GM18519 (cell line): ENCODE results near the gene KCNJ3.

ENCODE experiments used
- ATAC-seq: cut with Tn5 transposase; IDR thresholded peaks from one replicate; pipeline ENCODE4 v1.9.1; 2021; ENCODE audit warnings: mild to moderate bottlenecking, moderate library complexity; ENCODE audit not compliant: unreplicated experiment, low FRiP score

Gene KCNJ3

DNA sequence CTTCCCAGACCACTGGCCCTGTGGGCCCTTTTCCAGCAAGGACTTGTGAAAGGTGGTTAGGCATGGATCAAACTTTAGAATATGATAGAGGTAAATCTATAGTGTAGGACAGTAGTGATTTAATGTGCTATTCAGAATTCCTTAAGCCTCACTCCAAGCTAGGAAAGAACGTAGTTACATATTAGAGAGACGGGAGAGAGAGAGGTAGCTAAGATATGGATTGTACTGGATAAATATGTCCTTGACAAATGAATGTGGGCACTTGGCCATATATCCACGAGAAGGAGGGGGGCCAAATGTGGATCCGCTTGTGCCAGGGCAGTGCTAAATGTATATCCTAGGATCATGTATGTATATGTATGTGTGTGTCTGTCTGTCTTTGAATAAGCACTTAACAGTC, 6.5 kb downstream of the KCNJ3 start:
- no peak for ATAC-seq

DNA sequence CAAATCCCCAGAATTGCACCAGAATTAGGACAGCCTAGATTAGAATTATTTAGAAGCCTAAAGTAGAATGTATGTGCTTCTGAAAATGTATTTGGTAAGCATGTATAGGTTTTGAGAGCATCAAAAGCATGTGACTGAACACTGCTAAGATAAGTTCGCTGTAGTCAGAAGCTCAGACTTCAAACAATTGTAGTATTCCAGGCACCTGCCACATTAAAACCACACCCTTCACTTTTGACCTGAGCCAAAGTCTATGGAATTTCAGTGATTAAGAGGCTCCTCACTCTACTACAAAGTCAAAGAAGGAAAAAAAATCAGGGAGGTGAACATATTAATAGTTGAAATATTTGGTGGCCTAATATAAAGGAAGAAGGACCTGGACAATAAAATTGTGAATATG, 8.2 kb downstream of the KCNJ3 start:
- ATAC-seq = no peak

DNA sequence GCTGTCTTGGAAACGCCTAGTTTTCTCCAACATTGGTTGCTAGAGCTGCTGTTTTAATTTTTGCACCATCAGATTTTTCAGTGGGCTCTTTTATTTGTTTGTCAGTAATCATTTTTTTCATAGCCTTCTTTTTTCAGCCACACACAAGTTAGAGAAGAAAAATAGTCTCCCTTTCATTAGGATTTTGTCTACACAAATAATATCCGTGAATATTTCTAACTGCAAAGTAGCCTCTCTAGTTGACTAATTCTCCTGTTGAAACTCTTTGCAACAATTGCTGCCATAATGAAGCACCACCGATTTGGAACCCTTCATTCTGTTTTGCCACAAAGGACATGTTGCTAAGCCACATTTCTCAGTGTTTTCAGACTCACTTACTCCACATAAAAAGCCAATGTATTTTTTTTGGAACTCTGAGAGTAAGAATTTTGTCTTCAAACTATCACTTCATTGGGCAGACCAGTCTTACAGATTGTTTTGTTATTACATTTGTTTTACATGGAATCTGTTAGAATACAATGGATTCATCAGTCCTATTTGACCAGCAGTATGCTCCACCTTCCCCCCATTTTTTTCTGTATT, 9.6 kb downstream of the KCNJ3 start:
- no peak for ATAC-seq

DNA sequence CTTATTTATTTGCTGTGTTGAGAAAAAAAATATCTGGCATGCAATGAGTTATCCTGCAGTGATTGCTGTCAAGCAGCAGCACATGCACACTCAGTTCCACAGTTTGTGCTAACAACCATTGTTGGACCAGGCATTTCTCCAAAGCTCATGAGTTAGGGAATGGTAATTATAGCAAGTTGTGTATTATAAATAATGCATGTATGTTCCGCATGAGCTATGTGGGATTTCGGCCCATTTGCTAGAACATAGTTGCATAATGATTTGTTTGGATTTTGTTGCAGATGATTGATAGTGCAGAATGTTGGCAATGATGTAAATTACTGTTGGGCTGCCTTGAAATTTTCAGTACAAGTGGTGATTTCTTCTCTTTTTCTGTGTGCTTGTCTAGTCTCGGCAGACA, 10.7 kb downstream of the KCNJ3 start:
- no peak for ATAC-seq

DNA sequence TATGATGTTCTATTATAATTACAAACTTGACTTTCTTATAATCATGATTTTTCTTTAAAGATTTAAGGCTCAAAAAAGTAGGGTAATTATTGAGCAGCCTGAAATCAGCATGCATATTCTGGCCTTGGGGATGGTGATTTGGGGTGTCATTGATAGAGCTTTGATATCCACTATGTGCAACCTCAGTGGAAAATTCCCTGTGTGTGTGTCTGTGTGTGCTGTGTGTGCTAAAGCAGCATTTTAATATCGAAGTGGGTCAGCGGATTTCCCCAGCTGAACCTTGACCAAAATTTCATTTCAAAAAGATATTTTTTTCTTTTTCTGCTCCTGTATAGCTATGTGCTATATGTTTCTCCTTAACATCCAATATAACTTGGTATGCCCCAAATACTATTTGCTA, 11.6 kb downstream of the KCNJ3 start:
- no peak for ATAC-seq

DNA sequence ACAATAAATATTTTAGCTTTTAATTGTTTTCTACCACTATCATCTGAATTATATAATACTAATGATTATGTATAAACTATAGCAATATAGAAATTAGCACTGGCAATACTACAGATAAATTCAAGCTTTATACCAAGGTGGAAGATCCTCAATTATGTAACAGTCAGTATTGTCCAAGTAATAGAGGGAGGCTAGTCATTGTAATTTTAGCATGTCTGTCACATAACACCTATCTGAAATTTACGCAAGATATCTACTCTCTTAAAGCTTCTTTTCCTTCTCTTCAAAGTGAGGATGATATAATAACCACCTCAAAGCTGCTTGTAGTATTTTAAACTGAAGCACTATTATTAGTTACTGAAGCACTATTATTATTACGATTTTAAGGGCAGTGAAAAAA, 12.2 kb downstream of the KCNJ3 start:
- ATAC-seq = no peak

DNA sequence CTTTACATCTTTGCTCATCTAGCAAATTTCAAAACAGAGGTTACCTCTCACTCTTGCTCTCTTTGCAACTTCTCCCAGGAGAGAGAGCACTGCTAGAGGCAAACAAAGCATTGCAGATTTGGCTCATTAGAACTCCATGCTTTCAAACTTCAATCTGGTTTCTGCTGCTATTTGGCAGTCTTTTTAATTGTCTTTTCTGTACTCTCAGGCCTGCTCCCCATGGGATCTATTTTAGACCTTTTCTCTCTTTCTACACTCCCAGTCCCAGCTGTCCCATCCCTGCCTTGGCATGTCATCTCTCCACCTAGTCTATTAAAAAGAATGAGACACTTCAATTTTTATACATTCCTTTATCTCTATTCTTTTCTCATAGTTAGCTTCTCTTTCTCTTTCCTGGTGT, 15.2 kb downstream of the KCNJ3 start:
- no peak for ATAC-seq

DNA sequence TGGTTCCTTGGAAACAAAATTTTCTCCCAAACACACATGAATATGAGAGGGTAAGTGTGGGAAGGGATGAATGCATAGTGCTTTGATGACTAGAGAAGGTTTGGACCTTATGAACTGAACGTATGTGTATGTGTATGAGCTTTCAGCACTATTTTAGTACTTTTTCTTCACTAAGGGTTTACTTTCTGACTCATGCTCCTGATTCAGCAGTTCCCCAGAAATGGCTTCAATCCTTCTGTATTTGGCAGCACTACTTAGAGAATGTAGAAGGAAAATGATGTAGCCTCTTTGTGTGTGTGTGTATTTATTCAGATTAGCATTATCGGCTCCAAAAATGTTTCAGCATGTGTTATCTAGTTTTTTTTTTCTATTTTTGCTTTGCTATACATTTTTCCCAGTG, 22.2 kb downstream of the KCNJ3 start:
- no peak for ATAC-seq

DNA sequence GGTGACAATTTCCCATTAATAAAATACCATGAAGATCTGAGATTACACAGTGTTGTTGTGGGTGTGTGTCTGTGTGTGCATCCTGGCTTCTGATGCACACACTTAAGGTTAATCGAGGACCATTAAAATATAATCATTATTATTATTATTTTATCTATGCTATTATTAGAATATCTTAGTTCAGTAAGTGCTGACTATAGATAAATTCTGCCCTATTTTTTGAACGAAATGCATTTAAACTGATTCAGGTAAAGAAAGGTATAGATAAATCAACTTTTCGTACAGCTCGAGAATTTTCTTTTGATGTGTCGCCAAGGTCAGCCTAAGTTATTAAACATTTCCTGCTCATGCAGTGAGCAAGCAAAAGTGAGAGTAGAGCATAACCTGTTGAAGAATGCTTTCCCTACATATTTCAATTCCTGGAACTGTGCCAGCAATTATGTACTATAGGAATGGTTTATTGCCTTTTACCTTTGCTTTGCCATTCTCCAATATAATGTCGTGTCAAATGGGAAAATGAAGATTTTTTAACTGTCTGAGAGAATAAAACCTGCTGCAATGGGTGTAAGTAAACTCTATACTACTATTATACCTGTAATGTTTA, 25.8 kb downstream of the KCNJ3 start:
- ATAC-seq = no peak

DNA sequence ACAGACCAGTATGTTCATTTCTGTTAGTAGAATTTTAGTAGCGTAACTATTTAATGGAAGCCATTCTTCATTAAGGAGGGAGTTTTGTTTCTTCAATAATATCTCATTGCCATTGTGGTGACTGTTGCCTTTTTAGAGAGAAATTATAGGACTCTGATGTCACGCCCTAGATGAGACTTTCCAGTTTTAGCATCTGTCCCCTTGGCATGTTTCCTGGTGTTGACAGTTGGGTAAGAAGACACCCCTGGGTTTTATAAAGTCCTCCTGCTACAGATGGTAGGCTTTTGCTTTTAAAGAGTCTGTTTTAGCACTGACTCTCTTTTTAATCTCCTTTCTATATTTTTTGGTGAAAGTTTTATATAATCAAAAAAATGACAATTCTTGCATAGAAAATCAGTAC, 41.9 kb downstream of the KCNJ3 start:
- ATAC-seq = no peak

DNA sequence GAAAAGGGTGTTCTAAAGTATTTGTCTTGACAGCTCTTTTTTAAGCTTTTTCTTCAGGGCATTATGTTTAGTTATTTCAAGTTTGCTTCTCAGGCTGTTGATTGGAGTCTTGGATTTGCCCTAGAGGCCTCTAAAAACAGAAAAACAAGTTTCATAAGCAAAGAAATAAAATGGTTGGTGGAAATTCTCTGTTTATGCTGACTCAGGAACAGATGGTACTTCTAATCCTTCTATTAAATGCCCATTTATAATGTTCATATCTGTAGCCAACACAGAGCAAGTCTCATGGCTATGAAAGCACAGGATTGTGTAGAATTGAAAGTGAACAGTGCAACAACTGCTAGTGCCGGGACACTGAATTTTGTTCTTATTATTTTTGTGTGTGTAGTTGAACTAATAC, 60.4 kb downstream of the KCNJ3 start:
- no peak for ATAC-seq

DNA sequence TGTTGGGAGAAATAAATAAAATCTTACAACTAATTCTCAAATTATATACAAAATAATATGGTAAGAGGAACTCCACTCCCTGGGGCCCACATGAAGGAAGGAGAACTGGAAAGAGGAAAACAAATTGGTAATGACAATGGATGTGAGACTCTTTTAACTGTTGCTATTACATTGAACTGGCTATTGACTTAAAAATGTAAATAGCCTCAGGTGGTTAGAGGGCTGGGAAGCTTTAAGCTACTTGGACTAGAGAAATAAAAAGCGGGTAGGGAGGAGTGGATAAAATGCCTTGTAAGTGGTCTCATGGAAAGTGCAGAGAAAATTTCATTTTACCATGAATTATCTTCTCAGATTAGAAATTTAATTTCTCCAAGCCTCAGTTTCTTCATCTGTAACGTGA, 64.1 kb downstream of the KCNJ3 start:
- no peak for ATAC-seq

DNA sequence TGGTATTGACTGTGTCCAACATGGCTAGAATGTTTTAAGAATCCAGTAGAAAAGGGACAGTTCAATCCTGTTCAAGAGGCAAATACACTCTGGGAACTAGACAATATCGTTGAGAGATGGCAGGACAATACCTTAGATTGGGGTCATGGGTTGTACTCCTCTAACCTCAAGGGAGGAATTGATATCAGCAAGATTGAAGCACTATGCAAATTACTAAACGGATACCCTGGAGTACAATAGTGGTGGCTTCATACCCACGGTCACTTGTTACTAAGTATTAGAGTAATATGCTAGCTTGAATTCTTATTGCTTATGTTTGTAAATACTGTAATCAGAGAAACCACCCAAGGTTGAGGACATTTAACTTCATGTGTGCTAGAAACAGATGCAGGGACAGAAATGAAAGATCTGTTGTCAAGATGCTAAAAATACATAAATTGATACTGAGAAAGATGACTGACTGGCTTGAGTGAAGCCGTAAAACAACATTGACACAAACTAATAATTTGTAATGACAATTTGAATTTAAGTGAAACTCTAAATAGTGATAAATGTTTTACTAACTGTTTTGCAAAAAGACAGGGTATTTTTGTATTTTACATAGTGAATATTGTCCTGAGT, 73.3 kb downstream of the KCNJ3 start:
- no peak for ATAC-seq

DNA sequence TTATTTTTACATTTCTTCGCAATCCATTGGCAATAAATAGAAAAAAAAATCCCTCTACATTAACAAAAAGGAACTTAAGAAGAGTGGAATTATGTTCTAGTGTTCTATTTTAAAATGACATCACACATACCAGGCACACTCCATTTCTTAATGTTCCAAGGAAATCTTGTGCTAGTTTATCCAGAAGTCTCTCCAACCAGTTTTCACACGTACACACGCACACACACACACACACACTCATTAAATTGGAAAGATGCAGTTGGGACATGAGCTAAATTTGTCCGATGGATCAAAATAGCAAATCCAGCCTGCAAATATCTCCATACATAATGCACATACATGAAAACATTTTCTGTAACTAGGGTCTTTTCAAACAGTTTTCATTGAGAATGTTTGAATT, 78.3 kb downstream of the KCNJ3 start:
- no peak for ATAC-seq

DNA sequence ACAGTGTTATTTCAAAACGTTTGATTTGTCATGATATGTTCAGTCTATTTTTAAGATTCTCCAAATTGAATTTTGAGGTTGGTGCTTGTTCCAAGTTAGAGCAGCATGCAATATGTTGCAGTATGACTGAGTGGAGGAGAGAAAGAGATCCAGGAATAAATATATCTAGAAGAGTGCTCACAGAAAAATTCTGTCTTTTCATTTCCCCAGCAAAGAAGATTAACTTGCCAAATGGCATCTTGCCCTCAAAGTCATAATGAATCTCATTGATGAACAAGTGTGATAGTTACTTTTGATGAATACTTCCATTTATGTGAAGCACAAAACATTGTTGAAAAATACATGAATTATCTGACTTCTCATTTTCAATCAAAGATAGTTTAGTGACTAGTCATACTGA, 95.9 kb downstream of the KCNJ3 start:
- ATAC-seq = no peak

DNA sequence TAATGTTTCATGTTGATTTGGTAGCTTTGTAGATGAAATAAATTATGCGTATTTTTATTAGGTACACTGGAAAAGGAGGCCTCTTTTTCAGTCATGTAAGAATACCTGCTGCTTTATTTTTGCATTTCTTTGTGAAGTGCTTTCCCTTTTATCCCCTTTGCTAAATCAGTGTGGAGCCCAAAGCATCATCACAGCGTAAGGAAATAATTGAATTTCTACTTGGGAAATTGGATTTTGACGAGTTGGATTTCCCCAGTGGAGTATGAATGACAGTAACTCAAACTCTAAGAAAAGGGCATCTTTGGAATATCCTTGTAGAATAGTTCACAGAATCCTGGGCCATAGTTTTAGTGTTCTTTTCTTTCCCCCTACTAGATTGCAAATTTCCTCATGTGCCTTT, 97.2 kb downstream of the KCNJ3 start:
- no peak for ATAC-seq

DNA sequence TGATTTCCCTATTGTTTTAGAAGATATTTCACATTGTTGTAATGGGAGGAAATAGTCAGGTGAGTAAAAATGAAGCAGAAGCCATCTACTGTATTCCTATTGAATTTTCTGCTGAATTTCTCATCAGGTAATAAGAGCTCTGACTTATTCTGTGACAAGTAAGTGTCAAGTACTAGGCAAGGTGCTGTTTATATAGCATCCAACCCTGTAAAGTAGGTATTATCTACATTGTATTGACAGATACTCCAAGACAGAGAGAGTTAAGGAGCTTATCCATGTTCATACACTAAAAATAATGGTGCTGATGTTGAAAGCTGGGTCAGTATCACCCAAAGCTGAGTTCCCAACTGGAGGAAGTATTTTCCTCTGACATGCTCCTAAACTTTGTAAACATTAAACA, 106.0 kb downstream of the KCNJ3 start:
- no peak for ATAC-seq

DNA sequence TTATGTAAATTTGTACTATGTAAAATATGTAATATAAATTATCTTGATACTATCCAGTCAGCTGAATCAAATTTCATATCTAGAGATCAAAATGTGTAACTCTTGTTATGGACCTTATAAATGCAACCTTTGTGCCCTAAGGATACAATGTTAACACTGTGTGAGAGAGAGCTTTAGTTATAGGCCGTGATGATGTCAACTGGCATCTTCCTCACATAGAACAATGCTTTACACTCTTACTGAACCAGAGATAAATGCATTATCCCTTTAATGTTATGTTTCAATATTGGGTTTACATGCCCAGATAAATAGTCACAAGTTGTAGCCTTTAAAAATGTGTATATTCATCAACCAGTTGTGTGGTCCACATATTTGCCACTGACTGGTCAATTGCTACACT, 115.1 kb downstream of the KCNJ3 start:
- ATAC-seq = no peak

DNA sequence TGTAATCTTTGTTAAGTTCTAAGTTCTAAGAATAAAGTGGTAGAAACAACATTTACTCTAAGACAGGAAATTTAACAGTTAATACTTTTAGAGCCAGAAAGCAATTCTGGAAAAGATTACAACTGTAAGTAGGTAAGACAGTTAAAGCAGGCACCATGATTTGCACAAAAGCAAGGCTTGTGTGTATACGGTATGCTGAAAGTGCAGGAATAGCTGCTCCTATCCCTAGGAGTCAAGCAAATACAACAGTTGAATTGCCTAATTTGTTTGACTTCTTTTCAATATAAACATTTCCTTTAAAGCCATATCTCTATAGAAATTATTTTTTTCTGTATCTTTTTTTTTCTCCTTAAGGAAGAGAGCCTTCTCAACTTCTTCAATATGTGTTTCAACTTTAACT, 116.4 kb downstream of the KCNJ3 start:
- no peak for ATAC-seq

DNA sequence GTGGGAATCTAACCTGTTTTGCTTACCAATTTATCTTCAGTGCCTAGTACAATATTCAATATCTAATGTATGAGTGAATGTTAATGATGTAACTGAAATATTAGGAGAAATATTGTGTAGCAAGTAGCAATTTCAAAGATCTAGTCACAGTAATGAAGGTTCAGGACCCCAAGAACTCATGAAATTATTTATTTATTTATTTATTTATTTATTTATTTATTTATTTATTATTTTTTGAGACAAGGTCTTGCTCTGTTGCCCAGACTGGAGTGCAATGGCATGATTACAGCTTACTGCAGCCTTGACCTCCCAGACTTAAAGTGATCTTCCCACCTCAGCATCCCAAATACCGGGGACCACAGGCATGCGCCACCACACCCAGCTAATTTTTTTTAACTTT, 126.9 kb downstream of the KCNJ3 start:
- no peak for ATAC-seq

DNA sequence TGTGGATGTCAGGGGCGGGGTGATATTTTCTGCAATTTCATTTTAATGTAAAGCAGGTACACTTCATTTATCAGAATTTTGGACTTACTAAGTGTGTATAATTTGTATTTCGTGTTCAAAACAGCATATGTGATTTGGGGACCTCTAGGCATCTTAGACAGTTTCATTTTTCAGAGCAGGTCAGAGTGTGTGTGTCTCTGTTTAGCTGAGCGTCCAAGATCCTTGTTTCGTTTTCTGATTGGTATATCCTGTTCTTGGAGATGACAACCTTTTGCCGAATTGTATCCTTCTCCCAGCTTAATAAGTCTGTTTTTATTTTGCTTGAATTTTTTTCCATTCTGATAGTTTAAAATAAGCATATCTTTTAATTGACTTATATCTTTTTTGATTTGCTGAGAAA, 128.3 kb downstream of the KCNJ3 start:
- ATAC-seq = no peak

DNA sequence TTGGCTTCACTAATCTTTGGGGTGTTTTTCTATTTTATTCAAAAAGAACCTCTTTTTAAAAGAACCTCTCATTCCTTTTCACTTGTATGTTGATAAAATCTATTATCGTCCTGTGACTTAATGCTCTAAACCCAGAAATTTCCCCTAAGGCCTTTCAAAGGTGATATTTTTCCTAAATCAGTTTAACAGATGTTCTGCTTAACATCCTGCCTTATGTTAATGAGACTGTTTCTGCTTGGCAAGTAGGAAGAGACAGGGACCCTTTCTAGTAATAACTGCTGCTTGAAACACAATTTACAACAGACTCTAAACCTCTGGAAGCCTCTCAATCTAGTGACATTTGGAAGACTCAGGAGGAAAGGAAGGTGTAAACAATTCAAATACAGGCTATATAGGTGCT, 128.8 kb downstream of the KCNJ3 start:
- ATAC-seq = no peak

DNA sequence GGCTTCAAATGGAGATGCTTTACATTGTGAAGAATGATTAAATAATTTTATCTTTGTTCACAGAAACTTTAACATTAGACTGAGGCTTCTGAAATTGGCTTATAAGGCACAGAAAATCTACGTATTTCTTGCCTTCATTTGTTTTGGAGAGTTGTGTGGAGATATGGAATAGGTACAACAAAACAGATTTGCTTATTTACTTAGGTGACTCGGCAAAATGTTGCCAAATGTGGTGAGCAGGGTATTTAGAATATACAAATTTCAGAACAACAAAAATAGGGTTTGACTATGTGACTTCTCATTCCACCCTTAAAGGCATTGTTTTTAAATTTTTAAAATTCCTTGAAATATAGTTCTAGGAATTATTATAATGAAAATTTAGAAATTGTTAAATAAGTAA, 134.2 kb downstream of the KCNJ3 start:
- no peak for ATAC-seq
